Muscle of leg (tissue), 11 donors: ENCODE data around the gene ARHGEF11. TPM values are rescaled to one million over a fixed set of nuclear protein-coding genes. Genes with fewer than 3 reads are reported as not detected.
"Not testable (repeated sequence)": the region's sequence is repeated elsewhere in the genome, so short reads cannot be mapped to it uniquely, and the experiment has no call there.

ENCODE experiments used
- DNase-seq: peaks from one replicate; pipeline ENCODE4 v3.0.0; 2013
- H3K27ac ChIP-seq: one replicate; pipeline ENCODE4 v1.5.1; 2013; ENCODE audit warnings: mild to moderate bottlenecking, low read length, control low read depth
- H3K27me3 ChIP-seq: one replicate; pipeline ENCODE4 v1.6.1; 2013; ENCODE audit warnings: low read length; ENCODE audit not compliant: control insufficient read depth, insufficient read depth
- H3K36me3 ChIP-seq: one replicate; pipeline ENCODE4 v1.6.1; 2013; ENCODE audit warnings: low read length; ENCODE audit not compliant: control insufficient read depth, insufficient read depth
- H3K4me1 ChIP-seq: one replicate; pipeline ENCODE4 v1.6.1; 2013; ENCODE audit warnings: low read length; ENCODE audit not compliant: control insufficient read depth, insufficient read depth
- H3K4me3 ChIP-seq: one replicate; pipeline ENCODE4 v1.5.1; 2013; ENCODE audit warnings: low read length, control low read depth
- H3K9me3 ChIP-seq: replicated peaks from 2 replicates; pipeline ENCODE4 v1.6.1; 2013; ENCODE audit warnings: low read depth, low read length; ENCODE audit not compliant: control insufficient read depth
- WGBS: methylation state at CpG from one replicate; pipeline ENCODE4 v1.1.5; 2013; ENCODE audit warnings: missing lambda C conversion rate; ENCODE audit not compliant: insufficient coverage; 5-methylcytosine and 5-hydroxymethylcytosine counted together
- polyA plus RNA-seq, 8 donors: library from polyadenylated mRNA; unstranded; fragments of 120-200 nt; gene quantifications; one replicate each; pipeline versions ENCODE4 v1.2.1 to v1.2.3, GENCODE V29; 2013; ENCODE audit warnings: inconsistent platforms in 1 of 8, low replicate concordance in 1 of 8; ENCODE audit not compliant: insufficient read length in 8 of 8, insufficient read depth in 1 of 8
- total RNA-seq: library from RNA; stranded (reverse); fragments of 120-200 nt; gene quantifications from one replicate; pipeline ENCODE4 v1.2.4, GENCODE V29; 2013

The ARHGEF11 gene
- total and polyA plus RNA-seq, 9 donors = 18.4 to 30.0 (median 22.3) TPM

DNA sequence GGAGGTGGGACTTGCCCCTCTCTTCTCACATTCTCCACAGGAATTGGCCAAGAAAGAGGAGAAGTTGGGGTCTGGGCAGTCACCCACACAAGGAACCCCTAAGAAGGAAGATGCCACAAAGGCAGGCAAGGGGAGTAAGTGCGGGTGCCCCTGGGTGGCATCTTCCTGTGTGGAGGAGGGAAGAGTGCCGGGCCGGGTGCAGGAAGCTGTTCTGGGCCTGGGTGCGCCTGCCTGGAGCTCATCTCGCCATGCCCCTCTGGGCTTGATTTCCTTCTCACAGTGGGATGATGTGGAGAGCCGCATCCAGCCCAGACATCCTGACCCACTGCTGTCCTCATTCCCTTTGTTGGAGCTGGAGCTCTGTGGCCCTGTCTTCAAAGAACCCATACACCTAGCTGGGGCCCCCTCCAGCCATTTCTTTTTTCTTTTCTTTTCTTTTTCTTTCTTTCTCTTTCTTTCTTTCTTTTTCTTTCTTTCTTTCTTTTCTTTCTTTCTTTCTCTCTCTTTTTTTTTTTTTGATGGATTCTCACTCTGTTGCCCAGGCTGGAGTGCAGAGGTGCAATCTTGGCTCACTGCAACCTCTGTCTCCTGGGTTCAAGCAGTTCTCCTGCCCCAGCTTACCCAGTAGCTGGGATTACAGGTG lies 115.8 kb downstream of the ARHGEF11 start:
- 40% methylated on average over 2 of the region's 6 CpGs for WGBS
- peaks cover 9% of the 10 kb centered on the region for H3K36me3 ChIP-seq
- H3K9me3 ChIP-seq = no peaks in the 10 kb centered on the region
- no peak overlapping the region for H3K27ac ChIP-seq
- H3K27me3 ChIP-seq = peaks cover 45% of the 10 kb centered on the region
- no peak overlapping the region for H3K4me3 ChIP-seq
- peaks cover 20% of the 10 kb centered on the region for H3K4me1 ChIP-seq
- DNase-seq = no peak

DNA sequence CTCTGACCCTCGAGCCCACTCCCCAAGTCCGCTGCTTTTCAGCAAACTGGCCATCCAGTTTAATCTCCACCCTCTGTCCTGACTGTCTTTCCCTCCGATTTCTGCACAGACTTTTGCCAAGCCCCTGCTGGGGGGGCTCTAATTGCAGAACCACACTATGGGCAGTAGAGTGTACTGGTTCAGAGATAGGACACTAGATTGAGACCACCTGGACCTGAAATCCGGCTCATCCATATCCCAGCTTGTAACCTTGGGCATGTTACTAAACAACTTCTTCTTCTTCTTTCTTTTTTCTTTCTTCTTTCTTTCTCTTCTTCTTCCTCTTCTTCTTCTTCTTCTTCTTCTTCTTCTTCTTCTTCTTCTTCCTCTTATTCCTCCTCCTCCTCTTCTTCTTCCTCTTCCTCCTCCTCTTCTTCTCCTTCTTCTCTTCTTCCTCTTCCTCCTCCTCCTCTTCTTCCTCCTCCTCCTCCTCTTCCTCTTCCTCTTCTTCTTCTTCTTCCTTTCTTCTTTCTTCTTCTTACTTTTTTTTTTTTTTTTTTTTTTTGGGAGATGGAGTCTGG lies 117.4 kb downstream of the ARHGEF11 start:
- H3K4me1 ChIP-seq = peaks cover 32% of the 10 kb centered on the region
- no peaks in the 10 kb centered on the region for H3K9me3 ChIP-seq
- no peaks in the 10 kb centered on the region for H3K36me3 ChIP-seq
- no peak overlapping the region for H3K27ac ChIP-seq
- H3K27me3 ChIP-seq = peaks cover 61% of the 10 kb centered on the region
- WGBS = 18% methylated on average over 4 of the region's 4 CpGs
- no peak overlapping the region for H3K4me3 ChIP-seq
- DNase-seq = no peak

DNA sequence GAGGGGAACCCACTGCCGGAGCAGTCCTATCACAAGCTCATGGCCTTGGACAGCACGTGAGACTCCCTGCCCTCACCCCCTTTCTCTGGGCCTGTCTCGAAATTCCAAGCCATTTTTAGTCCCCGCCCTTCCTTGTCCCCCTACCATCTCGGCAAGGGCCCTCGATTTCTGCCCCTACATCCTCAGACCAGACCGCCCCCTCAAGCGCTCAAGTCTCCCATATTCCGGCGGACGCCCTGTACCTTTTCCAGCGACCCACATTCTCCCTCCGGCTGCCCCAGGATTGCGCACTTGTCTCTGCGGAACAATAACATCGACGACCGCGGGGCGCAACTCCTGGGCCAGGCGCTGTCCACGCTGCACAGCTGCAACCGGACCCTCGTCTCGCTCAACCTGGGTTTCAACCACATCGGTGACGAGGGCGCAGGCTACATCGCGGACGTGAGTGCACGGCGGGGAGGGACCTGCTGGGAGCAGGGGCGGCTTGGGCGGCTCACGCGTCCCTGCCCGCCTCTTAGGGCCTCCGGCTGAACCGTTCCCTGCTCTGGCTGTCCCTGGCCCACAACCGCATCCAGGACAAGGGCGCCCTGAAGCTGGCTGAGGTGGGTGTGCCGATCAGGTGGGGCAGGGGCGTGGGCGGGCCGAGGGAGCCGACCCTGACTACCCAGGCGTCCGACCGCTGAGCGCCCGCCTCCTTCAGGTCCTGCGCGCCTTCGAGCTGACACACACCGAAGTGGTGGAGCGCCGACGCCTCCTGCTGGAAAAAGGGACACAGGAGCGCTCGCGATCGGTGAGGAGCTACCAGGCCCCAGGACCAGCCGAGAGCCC lies 118.1 kb downstream of the ARHGEF11 start:
- Histone ChIP-seq H3K27me3 (peaks cover 68% of the 10 kb centered on the region), H3K4me3 (peak overlapping the region; percentile 6), H3K36me3 (no peaks in the 10 kb centered on the region), H3K27ac (no peak overlapping the region), H3K9me3 (no peaks in the 10 kb centered on the region), H3K4me1 (peaks cover 30% of the 10 kb centered on the region)
- DNase-seq = peak; percentile 73
- WGBS = 4% methylated on average over 64 of the region's 64 CpGs

DNA sequence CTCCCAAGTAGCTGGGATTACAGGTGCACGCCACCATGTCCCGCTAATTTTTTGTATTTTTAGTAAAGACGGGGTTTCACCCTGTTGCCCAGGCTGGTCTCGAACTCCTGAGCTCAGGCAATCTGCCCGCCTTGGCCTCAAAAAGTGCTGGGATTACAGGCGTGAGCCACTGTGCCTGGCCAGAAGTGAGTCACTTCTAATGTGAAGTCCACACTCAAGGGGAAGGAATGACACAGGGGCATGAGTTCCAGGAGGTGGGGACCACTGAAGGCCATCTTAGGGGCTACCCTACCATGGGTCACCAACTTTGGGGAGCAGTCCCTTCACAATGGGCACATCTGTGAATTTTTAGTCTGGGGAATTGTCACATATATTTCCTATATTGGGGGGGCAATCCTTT lies 118.8 kb downstream of the ARHGEF11 start:
- H3K27ac ChIP-seq, H3K4me3 ChIP-seq, H3K36me3 ChIP-seq, DNase-seq, H3K9me3 ChIP-seq: not testable (repeated sequence)
- H3K27me3 ChIP-seq = peaks cover 75% of the 10 kb centered on the region
- H3K4me1 ChIP-seq = peaks cover 27% of the 10 kb centered on the region
- 88% methylated on average over 4 of the region's 6 CpGs for whole genome bisulfite sequencing

DNA sequence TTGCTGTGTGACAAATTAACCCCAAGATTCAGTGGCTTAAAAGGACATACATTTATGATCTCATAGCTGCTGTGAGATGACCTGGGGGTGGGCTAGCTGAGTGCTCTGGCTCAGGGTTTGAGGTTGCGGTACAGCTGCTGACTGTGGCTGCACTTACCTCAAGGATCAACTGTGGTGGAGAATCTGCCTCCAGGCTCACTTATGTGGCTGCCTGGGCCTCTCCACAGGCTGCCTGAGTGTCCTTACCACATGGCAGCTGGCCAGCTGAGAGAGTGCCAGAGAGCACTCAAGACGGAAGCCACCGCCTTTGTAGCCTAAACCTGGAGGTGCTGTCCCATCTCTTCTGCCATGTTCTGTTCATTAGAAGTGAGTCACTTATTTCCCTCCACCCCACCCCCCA lies 119.4 kb downstream of the ARHGEF11 start:
- peaks cover 24% of the 10 kb centered on the region for H3K4me1 ChIP-seq
- 67% methylated on average over 3 of the region's 3 CpGs for WGBS
- no peaks in the 10 kb centered on the region for H3K9me3 ChIP-seq
- no peak overlapping the region for H3K27ac ChIP-seq
- peaks cover 81% of the 10 kb centered on the region for H3K27me3 ChIP-seq
- H3K36me3 ChIP-seq = no peaks in the 10 kb centered on the region
- H3K4me3 ChIP-seq = no peak overlapping the region
- DNase-seq = no peak

DNA sequence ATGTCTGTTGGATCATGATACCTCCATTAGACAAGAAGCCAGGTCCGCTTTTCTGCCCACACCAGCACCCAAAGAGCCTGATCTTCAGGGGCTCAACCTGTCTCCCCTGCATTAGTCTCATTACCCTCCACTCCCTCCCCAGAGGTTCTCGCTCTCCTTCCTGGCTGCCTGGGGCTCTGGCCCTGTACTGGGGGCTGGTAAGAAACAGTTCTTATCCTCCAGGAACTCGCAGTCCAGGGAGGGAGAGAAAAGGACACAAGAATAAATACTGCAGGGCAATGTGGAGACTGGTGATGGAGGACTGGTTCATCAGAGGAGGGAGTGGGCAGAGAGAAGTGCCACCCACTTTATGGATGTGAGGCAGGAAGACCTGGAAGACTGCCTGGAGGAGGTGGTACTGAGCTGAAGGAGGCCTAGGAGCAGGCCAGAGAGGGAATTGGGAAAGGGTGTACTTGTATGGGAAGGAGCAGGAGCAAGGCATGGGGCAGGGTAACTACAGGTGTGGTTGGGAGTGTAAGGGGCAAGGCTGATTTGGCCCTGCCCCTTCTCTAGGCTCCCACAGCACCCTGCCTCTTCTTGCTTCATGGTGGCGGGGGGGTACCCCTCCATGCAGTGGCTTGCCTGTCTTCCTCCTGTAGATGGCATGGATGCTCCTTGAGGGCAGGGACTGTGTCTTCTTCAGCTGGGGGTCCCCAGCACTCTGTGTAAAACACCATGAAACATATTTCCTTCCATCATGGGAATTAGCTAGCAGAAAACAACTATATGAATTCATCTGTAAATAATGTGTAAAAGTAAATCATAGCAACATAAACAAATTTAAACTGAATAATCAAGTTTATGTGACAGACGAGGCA lies 120.2 kb downstream of the ARHGEF11 start:
- no peak overlapping the region for H3K4me3 ChIP-seq
- no peak overlapping the region for H3K27ac ChIP-seq
- H3K27me3 ChIP-seq = peaks cover 88% of the 10 kb centered on the region
- H3K36me3 ChIP-seq = no peaks in the 10 kb centered on the region
- DNase-seq = no peak
- WGBS = 77% methylated on average over 2 of the region's 5 CpGs
- no peaks in the 10 kb centered on the region for H3K9me3 ChIP-seq
- H3K4me1 ChIP-seq = peaks cover 31% of the 10 kb centered on the region

DNA sequence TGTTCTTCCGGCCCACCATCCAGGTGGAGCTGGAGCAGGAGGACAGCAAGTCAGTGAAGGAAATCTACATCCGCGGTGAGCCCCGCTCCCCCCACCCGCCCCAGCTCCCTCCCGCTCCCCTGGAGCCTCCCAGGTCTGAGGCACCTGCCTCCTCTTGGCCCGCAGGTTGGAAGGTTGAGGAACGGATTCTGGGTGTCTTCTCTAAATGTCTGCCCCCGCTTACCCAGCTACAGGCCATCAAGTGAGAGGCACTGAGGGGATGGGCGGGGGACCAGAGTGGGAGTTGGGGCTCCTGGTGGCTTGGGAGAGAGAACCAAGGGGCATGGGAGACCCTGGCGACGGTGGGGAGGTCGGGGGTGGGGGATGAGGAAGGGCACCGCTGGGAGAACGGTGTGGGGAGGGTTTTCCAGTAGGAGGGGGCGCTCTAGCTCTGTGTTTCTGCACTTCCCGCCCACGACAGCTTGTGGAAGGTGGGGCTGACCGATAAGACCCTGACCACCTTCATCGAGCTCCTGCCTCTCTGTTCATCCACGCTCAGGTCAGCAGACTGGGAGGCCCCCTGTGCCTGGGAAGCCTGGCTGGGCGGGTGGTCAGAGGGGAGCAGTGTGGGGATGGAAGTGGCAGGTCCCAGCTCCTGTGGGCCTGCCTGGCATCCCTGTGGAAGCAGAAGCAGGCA lies 120.9 kb downstream of the ARHGEF11 start:
- Histone ChIP-seq H3K27me3 (peaks cover 94% of the 10 kb centered on the region), H3K36me3 (no peaks in the 10 kb centered on the region), H3K27ac (no peak overlapping the region), H3K4me3 (no peak overlapping the region), H3K9me3 (no peaks in the 10 kb centered on the region), H3K4me1 (peaks cover 36% of the 10 kb centered on the region)
- 30% methylated on average over 6 of the region's 22 CpGs for WGBS
- DNase-seq = no peak

DNA sequence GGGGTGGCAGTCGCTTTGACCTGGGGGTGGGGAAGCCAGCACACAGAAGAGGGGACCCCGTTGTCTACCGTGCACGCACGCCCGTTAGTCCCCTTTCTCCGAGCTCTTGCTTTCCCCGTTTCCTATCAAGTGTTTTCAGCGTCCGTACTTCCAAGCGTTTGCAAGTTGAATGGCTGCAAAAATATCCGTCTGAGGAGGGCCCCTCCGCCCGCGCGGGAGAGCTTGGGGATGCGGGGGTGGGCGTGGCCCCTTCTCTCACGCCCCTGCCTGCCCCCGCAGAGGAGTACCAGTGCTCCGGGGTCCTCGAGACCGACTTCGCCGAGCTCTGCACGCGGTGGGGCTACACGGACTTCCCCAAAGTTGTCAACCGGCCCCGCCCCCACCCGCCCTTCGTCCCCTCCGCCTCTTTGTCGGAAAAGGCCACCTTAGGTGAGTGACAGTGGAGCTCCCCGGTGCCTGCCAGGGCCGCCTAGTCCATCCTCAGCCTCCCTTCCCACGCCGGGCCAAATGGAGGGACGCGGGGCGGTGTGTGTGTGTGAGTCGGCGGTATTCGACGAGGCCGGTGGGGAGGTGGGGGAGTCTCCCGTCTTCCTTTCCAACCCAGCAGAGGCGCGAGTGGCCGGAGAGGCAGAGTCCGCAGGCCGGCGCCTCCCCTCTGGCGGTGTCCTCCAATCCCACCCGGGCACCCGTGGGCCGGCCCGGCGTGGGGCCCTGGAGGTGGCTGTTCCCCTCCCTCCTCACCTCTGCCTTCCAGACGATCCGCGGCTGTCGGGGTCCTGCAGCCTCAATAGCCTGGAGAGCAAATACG lies 121.7 kb downstream of the ARHGEF11 start:
- DNase-seq = no peak
- peak overlapping the region; percentile 3 for H3K4me3 ChIP-seq

More for the DNA sequence above, 121.7 kb downstream of the ARHGEF11 start:
- Histone ChIP-seq H3K36me3 (no peaks in the 10 kb centered on the region), H3K9me3 (no peaks in the 10 kb centered on the region), H3K27ac (no peak overlapping the region), H3K4me1 (peaks cover 36% of the 10 kb centered on the region), H3K27me3 (peaks cover 92% of the 10 kb centered on the region)
- 2% methylated on average over 36 of the region's 64 CpGs for WGBS
